Urinary bladder (tissue), 4 donors: ENCODE results near the gene ZNF488. TPM values are rescaled to one million over a fixed set of nuclear protein-coding genes. Genes with fewer than 3 reads are reported as not detected.

Experiments used
- DNase-seq: peaks from one replicate; pipeline ENCODE4 v3.0.0-alpha.2; 2015; ENCODE audit errors: extremely low spot score
- H3K27ac ChIP-seq: one replicate; pipeline ENCODE4 v1.5.1; 2013; ENCODE audit warnings: low read depth, mild to moderate bottlenecking, moderate library complexity
- H3K36me3 ChIP-seq: one replicate; pipeline ENCODE4 v1.6.1; 2013; ENCODE audit warnings: mild to moderate bottlenecking, moderate library complexity; ENCODE audit not compliant: insufficient read depth
- H3K4me1 ChIP-seq: one replicate; pipeline ENCODE4 v1.6.1; 2013; ENCODE audit warnings: mild to moderate bottlenecking, moderate library complexity; ENCODE audit not compliant: insufficient read depth
- H3K4me3 ChIP-seq: one replicate; pipeline ENCODE4 v1.5.1; 2013; ENCODE audit warnings: low read depth, low read length
- WGBS: extraction: QIAGEN DNeasy Blood & Tissue Kit; methylation state at CpG from one replicate; pipeline ENCODE4 v1.1.7; 2013; 5-methylcytosine and 5-hydroxymethylcytosine counted together
- polyA plus RNA-seq: library from polyadenylated mRNA; stranded (reverse); fragments of 200-250 nt; gene quantifications from one replicate; pipeline ENCODE4 v1.2.3, GENCODE V29; 2013
- total RNA-seq: library from RNA; depleted of rRNA; stranded (reverse); fragments of >200 nt; gene quantifications from one replicate; pipeline ENCODE4 v1.2.3, GENCODE V29; 2014
- donor health status: healthy with polysubstance abuse.
- donor health status: healthy.

The ZNF488 gene
- total and polyA plus RNA-seq, 2 donors: 0.41 to 0.63 TPM

GRCh38 chr10:47362199-47362598, 21.9 kb downstream of the ZNF488 start:
- WGBS: 90% methylated on average over 3 of the region's 3 CpGs
- DNase-seq: no peak
- no peaks in the 10 kb centered on the region for H3K4me1 ChIP-seq
- H3K4me3 ChIP-seq: no peak overlapping the region
- H3K27ac ChIP-seq: no peak overlapping the region
- no peaks in the 10 kb centered on the region for H3K36me3 ChIP-seq

GRCh38 chr10:47361293-47361692, 22.8 kb downstream of the ZNF488 start:
- Histone ChIP-seq H3K27ac (no peak overlapping the region), H3K36me3 (no peaks in the 10 kb centered on the region), H3K4me1 (no peaks in the 10 kb centered on the region), H3K4me3 (no peak overlapping the region)
- DNase-seq: no peak
- WGBS: 60% methylated on average over 9 of the region's 9 CpGs

DNA sequence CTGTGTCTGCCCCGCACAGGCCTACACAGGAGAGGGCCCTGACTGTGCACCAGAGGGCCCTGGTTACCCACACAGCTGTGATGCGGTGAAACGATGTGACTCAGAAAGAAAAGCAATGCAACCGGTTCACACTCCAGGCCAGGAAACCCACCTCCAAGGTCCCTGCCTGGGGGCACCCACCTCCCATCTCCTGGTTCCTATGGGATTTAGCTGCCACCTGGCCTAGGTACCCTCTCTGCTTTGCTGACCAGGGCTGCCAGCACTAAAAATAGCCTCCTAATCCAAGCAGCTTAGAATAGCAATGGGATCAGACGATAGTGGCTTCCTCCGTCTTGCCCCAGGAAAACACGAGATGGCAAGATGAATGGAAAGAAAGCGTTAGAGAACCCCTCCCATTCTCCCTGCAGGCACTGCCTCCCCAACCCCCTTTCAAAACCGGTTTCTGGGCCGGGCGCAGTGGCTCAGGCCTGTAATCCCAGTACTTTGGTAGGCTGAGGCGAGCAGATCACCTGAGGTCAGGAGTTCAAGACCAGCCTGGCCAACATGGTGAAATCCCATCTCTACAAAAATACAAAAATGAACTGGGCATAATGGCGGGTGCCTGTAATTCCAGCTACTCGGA, 23.6 kb downstream of the ZNF488 start:
- 80% methylated on average over 14 of the region's 14 CpGs for WGBS
- H3K27ac ChIP-seq: no peak overlapping the region
- H3K36me3 ChIP-seq: no peaks in the 10 kb centered on the region
- H3K4me1 ChIP-seq: no peaks in the 10 kb centered on the region
- no peak overlapping the region for H3K4me3 ChIP-seq
- DNase-seq: no peak

DNA sequence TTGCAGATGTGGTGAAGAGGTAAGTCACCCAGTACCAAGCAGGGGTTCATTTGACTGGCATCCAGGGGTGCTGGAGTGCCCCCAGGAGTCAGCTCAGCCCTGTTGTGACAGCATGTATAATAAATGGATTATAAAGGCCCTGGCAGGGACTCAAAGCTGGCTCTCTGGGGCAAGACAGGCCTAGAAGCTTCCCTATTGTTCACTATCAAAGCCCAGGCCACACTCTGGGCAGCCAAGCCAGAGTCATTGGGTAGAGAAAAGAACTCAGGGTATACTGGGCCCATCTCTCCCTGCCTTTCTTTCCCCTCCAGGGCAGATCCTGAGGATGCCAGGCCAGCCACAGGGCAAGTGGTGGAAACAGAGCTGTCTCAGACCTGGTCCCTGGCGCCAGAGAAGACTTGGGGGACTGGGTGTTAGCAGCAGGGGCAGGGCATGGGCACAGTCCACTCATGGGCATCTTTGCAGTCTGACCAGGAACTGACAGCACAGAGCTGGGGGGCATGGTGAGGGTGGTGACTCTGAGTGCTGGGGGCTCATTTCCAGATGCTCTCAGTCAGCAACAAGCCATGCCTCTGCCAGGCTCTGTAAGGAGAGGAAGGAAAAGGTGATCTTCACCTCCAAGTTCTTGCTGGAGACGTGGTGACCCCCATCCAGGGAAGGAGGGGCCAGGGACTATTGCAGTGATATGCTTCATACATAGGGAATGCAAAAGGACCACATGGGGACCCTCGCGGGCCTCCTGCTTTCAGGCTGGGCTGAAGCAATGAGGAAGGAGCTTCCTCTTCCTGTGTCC, 24.3 kb downstream of the ZNF488 start:
- no peaks in the 10 kb centered on the region for H3K36me3 ChIP-seq
- no peak overlapping the region for H3K27ac ChIP-seq
- no peak for DNase-seq
- WGBS: 82% methylated on average over 4 of the region's 4 CpGs
- no peak overlapping the region for H3K4me3 ChIP-seq
- H3K4me1 ChIP-seq: no peaks in the 10 kb centered on the region

GRCh38 chr10:47359101-47359500, 25.0 kb downstream of the ZNF488 start:
- Histone ChIP-seq H3K4me1 (no peaks in the 10 kb centered on the region), H3K4me3 (no peak overlapping the region), H3K36me3 (no peaks in the 10 kb centered on the region), H3K27ac (no peak overlapping the region)
- DNase-seq: no peak
- 95% methylated on average over 2 of the region's 2 CpGs for WGBS

GRCh38 chr10:47358457-47358856, 25.6 kb downstream of the ZNF488 start:
- DNase-seq: no peak
- Histone ChIP-seq H3K4me3 (no peak overlapping the region), H3K4me1 (no peaks in the 10 kb centered on the region), H3K27ac (no peak overlapping the region), H3K36me3 (no peaks in the 10 kb centered on the region)
- 87% methylated on average over 3 of the region's 3 CpGs for WGBS

DNA sequence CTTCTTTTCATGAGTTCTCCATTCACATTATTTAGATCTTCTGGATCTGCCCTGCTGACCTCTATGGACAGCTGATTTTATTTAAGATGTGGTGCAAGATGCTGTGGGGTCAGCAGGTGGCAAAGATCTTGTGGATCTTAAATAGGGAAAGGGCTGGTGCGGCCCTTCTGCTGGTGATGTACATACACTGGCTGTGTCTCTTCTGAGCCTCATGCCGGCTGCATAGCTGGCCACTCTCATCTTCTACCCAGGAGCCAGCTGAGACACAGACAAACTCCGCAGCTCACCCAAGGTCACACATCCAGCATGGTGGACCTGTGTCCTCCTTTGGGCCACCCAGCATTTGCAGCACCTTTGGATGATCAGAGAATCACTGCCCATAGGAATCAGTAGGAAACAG, 26.2 kb downstream of the ZNF488 start:
- DNase-seq: no peak

DNA sequence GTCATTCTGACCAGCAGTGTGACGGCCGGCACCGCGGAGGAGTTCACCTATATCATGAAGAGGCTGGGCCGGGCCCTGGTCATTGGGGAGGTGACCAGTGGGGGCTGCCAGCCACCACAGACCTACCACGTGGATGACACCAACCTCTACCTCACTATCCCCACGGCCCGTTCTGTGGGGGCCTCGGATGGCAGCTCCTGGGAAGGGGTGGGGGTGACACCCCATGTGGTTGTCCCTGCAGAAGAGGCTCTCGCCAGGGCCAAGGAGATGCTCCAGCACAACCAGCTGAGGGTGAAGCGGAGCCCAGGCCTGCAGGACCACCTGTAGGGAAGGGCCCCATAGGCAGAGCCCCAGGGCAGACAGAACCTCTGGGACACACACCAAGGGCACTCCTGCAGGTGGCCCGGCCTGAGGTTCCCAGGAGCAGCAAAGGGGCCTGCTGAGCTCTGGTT, 26.9 kb downstream of the ZNF488 start:
- H3K4me3 ChIP-seq: no peak overlapping the region
- no peaks in the 10 kb centered on the region for H3K4me1 ChIP-seq
- 95% methylated on average over 12 of the region's 12 CpGs for WGBS
- no peak overlapping the region for H3K27ac ChIP-seq
- no peaks in the 10 kb centered on the region for H3K36me3 ChIP-seq
- DNase-seq: no peak

More for the DNA sequence above, 26.2 kb downstream of the ZNF488 start:
- WGBS: 95% methylated on average over 3 of the region's 3 CpGs
- Histone ChIP-seq H3K4me3 (no peak overlapping the region), H3K27ac (no peak overlapping the region), H3K36me3 (no peaks in the 10 kb centered on the region), H3K4me1 (no peaks in the 10 kb centered on the region)

DNA sequence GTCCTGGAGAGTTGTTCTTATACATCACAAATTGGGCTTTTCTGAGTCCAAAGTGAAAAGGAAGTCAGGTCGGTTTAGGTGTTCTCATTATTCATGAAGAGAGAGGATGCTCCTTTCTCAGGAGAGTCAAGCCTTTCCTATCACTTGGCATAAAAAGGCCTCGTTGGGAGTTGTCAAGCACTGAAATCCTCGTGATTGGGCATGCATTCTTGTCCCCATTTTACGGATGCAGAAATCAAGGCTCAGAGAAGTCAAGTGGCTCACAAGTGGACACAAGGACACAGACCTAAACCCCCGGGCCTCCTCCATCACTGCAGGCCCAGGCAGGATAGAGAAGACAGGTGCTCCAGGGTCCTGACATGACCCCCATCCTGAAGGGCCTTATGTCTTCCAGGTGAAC, 27.4 kb downstream of the ZNF488 start:
- 88% methylated on average over 5 of the region's 5 CpGs for WGBS
- Histone ChIP-seq H3K36me3 (no peaks in the 10 kb centered on the region), H3K27ac (no peak overlapping the region), H3K4me3 (no peak overlapping the region), H3K4me1 (no peaks in the 10 kb centered on the region)
- no peak for DNase-seq

- Histone ChIP-seq H3K4me3 (no peak overlapping the region), H3K4me1 (no peaks in the 10 kb centered on the region), H3K36me3 (no peaks in the 10 kb centered on the region), H3K27ac (no peak overlapping the region)
- DNase-seq: no peak
- WGBS: 77% methylated on average over 1 of the region's 1 CpG
Observed at GRCh38 chr10:47354900-47355299, 29.2 kb downstream of the ZNF488 start.

DNA sequence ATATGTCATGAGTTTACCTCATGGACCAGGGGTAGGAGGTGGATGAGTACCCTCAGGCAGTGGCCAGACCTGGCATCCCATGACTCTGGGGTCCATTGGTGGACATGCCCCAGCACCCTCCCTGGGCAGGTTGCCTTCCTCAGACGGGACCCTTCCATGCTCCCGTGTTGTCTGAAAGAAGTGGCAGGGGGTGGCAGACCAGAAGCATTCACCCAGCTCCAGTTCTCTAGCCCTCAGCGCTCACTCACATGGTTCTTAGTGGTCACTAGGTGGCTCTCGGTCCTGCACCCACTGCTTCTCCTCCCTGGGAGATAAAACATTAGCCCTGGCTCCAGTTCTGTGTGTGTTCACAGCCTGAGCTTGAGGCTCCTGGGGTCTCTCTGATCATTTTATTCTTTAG, 29.9 kb downstream of the ZNF488 start:
- no peak for DNase-seq
- 68% methylated on average over 4 of the region's 4 CpGs for WGBS
- no peaks in the 10 kb centered on the region for H3K4me1 ChIP-seq
- H3K4me3 ChIP-seq: no peak overlapping the region
- no peak overlapping the region for H3K27ac ChIP-seq
- no peaks in the 10 kb centered on the region for H3K36me3 ChIP-seq

GRCh38 chr10:47353351-47353750, 30.7 kb downstream of the ZNF488 start:
- WGBS: 92% methylated on average over 6 of the region's 6 CpGs
- no peaks in the 10 kb centered on the region for H3K36me3 ChIP-seq
- no peak overlapping the region for H3K27ac ChIP-seq
- no peak overlapping the region for H3K4me3 ChIP-seq
- no peak for DNase-seq
- H3K4me1 ChIP-seq: no peaks in the 10 kb centered on the region

GRCh38 chr10:47351899-47352815, 31.9 kb downstream of the ZNF488 start:
- Histone ChIP-seq H3K4me3 (no peak overlapping the region), H3K36me3 (no peaks in the 10 kb centered on the region), H3K4me1 (no peaks in the 10 kb centered on the region), H3K27ac (no peak overlapping the region)
- 83% methylated on average over 14 of the region's 14 CpGs for WGBS
- DNase-seq: no peak
